Neural cell (in vitro differentiated cells): ENCODE results near the gene OR2D2. TPM values are rescaled to one million over a fixed set of nuclear protein-coding genes. Genes with fewer than 3 reads are reported as not detected.

ENCODE experiments used
- H2AFZ ChIP-seq: fragments of 200-600, 300-800 bp; sonication (generic), shearing (Covaris generic); 2 replicates; pipeline ENCODE4 v1.6.0; 2014; ENCODE audit warnings: low read depth, mild to moderate bottlenecking, antibody characterized with exemption, low read length, moderate library complexity
- H3F3A ChIP-seq: fragments of 200-600 bp; shearing (Covaris generic); 2 replicates; pipeline ENCODE4 v1.6.1; 2016; ENCODE audit warnings: mild to moderate bottlenecking, moderate library complexity, mixed read lengths, antibody characterized with exemption, low read length; ENCODE audit not compliant: insufficient read depth, poor library complexity, severe bottlenecking
- H3K27ac ChIP-seq: fragments of 200-600, 300-800 bp; sonication (generic), shearing (Covaris generic); 2 replicates; pipeline ENCODE4 v1.5.1; 2014; ENCODE audit warnings: mild to moderate bottlenecking, low read length, moderate library complexity
- H3K27me3 ChIP-seq: fragments of 300-800, 200-600 bp; sonication (generic), shearing (Covaris generic); 2 replicates; pipeline ENCODE4 v1.6.0; 2014; ENCODE audit warnings: mild to moderate bottlenecking, low read depth, low read length, moderate library complexity; ENCODE audit not compliant: insufficient read depth
- H3K36me3 ChIP-seq: fragments of 300-800, 200-600 bp; sonication (generic), shearing (Covaris generic); 2 replicates; pipeline ENCODE4 v1.5.1; 2014; ENCODE audit warnings: mild to moderate bottlenecking, antibody characterized with exemption, low read length, moderate library complexity; ENCODE audit not compliant: insufficient read depth
- H3K4me2 ChIP-seq: fragments of 300-800, 200-600 bp; sonication (generic), shearing (Covaris generic); 2 replicates; pipeline ENCODE4 v1.6.0; 2014; ENCODE audit warnings: mild to moderate bottlenecking, low read length
- H3K4me3 ChIP-seq: fragments of 300-800, 200-600 bp; sonication (generic), shearing (Covaris generic); 2 replicates; pipeline ENCODE4 v1.5.1; 2014; ENCODE audit warnings: mild to moderate bottlenecking, low read length, moderate library complexity
- H3K79me2 ChIP-seq: fragments of 200-600 bp; shearing (Covaris generic); replicated peaks from 2 replicates; pipeline ENCODE4 v1.6.0; 2014; ENCODE audit warnings: mild to moderate bottlenecking, low read length, moderate library complexity; ENCODE audit not compliant: insufficient read depth
- H3K9ac ChIP-seq: fragments of 300-800, 200-600 bp; sonication (generic), shearing (Covaris generic); 2 replicates; pipeline ENCODE4 v1.6.1; 2016; ENCODE audit warnings: mild to moderate bottlenecking, low read length, mixed read lengths
- H3K9me2 ChIP-seq: fragments of 200-600 bp; shearing (Covaris generic); 2 replicates; pipeline ENCODE4 v1.6.1; 2016; ENCODE audit warnings: mild to moderate bottlenecking, low read length, mixed read lengths; ENCODE audit not compliant: insufficient read depth
- H3K9me3 ChIP-seq: fragments of 200-600, 300-800 bp; sonication (generic), shearing (Covaris generic); 2 replicates; pipeline ENCODE4 v1.6.1; 2016; ENCODE audit warnings: mild to moderate bottlenecking, mixed run types, low read length, moderate library complexity, mixed read lengths
- H4K20me1 ChIP-seq: fragments of 200-600 bp; shearing (Covaris generic); 2 replicates; pipeline ENCODE4 v1.6.1; 2016; ENCODE audit warnings: mild to moderate bottlenecking, mixed run types; ENCODE audit not compliant: insufficient read depth
- EP300 ChIP-seq: fragments of 450-650 bp; conservative IDR thresholded peaks from 2 replicates; pipeline ENCODE4 v1.6.1; 2014; ENCODE audit warnings: antibody characterized with exemption, mild to moderate bottlenecking, moderate library complexity; ENCODE audit not compliant: poor library complexity, severe bottlenecking
- MXI1 ChIP-seq: fragments of 450-650 bp; conservative IDR thresholded peaks from 2 replicates; pipeline ENCODE4 v1.6.1; 2014; ENCODE audit warnings: antibody characterized with exemption, mild to moderate bottlenecking; ENCODE audit not compliant: poor library complexity, severe bottlenecking
- RAD21 ChIP-seq: fragments of 450-650 bp; conservative IDR thresholded peaks from 2 replicates; pipeline ENCODE4 v1.6.1; 2014; ENCODE audit warnings: antibody characterized with exemption, mild to moderate bottlenecking, moderate library complexity
- REST ChIP-seq: IDR thresholded peaks from 2 replicates; pipeline ENCODE4 v1.6.1; 2012; ENCODE audit warnings: borderline replicate concordance
- SMC3 ChIP-seq: fragments of 450-650 bp; conservative IDR thresholded peaks from 2 replicates; pipeline ENCODE4 v1.6.1; 2014; ENCODE audit warnings: antibody characterized with exemption, mild to moderate bottlenecking, moderate library complexity; ENCODE audit not compliant: poor library complexity
- TAF1 ChIP-seq: IDR thresholded peaks from 2 replicates; pipeline ENCODE4 v1.6.1; 2012; ENCODE audit warnings: low read depth
- polyA plus RNA-seq: library from polyadenylated mRNA; depleted of rRNA; stranded (reverse); fragments of >200 nt; gene quantifications from 2 replicates; pipeline ENCODE4 v1.2.3, GENCODE V29; 2014

The OR2D2 gene
- polyA plus RNA-seq, 1 donor from 2014 or later: not detected

GRCh38 chr11:6928916-6929315 lies 36.6 kb upstream of the OR2D2 start:
- H3K36me3 ChIP-seq: no peaks in the 10 kb centered on the region
- H3K9me2 ChIP-seq: no peaks in the 10 kb centered on the region
- no peak overlapping the region for H3K27ac ChIP-seq
- no peak overlapping the region for H3K4me2 ChIP-seq
- no peaks in the 10 kb centered on the region for H3K79me2 ChIP-seq
- H3K27me3 ChIP-seq: peaks cover 4% of the 10 kb centered on the region
- H3K9ac ChIP-seq: no peak overlapping the region
- no peaks in the 10 kb centered on the region for H3F3A ChIP-seq
- TF ChIP-seq TAF1: no peak
- no peaks in the 10 kb centered on the region for H3K9me3 ChIP-seq
- no peaks in the 10 kb centered on the region for H4K20me1 ChIP-seq
- no peak overlapping the region for H3K4me3 ChIP-seq
- H2AFZ ChIP-seq: no peak overlapping the region

- Histone ChIP-seq H3K27ac (no peak overlapping the region), H4K20me1 (no peaks in the 10 kb centered on the region), H3K36me3 (no peaks in the 10 kb centered on the region), H3K4me3 (peak overlapping the region; percentile 78), H3K9ac (peak overlapping the region; percentile 51), H3K4me2 (peak overlapping the region; percentile 75), H3K9me2 (no peaks in the 10 kb centered on the region), H3K9me3 (no peaks in the 10 kb centered on the region), H3F3A (no peaks in the 10 kb centered on the region), H3K27me3 (peaks cover 4% of the 10 kb centered on the region), H2AFZ (peak overlapping the region; percentile 87), H3K79me2 (no peaks in the 10 kb centered on the region)
- TF ChIP-seq RAD21: no peak
These were observed 34.8 kb upstream of the OR2D2 start for GRCh38 chr11:6927030-6927617.

- Histone ChIP-seq H3K4me3 (peak within 1 kb of the TSS; percentile 78), H3K27ac (no peak within 1 kb of the TSS), H3K9me2 (no peaks in the 10 kb centered on the region), H3K27me3 (peaks cover 4% of the 10 kb centered on the region), H3K36me3 (no peaks in the 10 kb centered on the region), H3K9ac (peak within 1 kb of the TSS; percentile 51), H3F3A (no peaks in the 10 kb centered on the region), H3K79me2 (no peaks in the 10 kb centered on the region), H2AFZ (peak within 1 kb of the TSS; percentile 87), H4K20me1 (no peaks in the 10 kb centered on the region), H3K9me3 (no peaks in the 10 kb centered on the region), H3K4me2 (peak within 1 kb of the TSS; percentile 75)
- TF ChIP-seq MXI1 (peak; percentile 93), TAF1 (no peak), REST (no peak), SMC3 (no peak), EP300 (no peak), RAD21 (no peak)
These were observed 34.1 kb upstream of the OR2D2 start, which contains the start of gene ZNF215 for GRCh38 chr11:6926208-6927029. ZNF215 (plus strand) TSS chr11:6926426; CDS start chr11:6932273, 5,847 bp downstream.
